Right hindlimb (tissue), 1 donor: Measurements from ENCODE around the gene SIT1.

Source experiments
- DNase-seq: peaks from one replicate; pipeline ENCODE4 v3.0.0-alpha.2; 2018

The SIT1 gene

DNA sequence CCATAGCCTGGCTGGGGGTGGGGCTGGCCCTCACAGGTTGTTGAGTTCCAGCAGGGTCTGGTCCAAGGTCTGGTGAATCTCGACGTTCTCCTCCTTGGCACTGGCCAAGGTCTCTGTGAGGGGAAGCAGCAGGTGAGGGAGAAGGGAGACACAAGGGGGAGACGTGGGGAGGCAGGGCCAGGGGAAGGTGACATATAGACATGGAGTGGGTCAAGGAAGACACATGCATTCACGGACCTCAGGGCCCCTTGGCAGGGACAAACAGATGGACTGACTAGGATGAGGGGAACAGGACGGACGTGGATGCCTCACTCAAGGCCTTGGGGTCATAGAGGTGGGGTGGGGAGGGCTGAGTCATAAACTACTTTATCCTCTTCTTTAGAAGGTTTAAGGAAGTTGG lies 31.3 kb upstream of the SIT1 start:
- no peak for DNase-seq

DNA sequence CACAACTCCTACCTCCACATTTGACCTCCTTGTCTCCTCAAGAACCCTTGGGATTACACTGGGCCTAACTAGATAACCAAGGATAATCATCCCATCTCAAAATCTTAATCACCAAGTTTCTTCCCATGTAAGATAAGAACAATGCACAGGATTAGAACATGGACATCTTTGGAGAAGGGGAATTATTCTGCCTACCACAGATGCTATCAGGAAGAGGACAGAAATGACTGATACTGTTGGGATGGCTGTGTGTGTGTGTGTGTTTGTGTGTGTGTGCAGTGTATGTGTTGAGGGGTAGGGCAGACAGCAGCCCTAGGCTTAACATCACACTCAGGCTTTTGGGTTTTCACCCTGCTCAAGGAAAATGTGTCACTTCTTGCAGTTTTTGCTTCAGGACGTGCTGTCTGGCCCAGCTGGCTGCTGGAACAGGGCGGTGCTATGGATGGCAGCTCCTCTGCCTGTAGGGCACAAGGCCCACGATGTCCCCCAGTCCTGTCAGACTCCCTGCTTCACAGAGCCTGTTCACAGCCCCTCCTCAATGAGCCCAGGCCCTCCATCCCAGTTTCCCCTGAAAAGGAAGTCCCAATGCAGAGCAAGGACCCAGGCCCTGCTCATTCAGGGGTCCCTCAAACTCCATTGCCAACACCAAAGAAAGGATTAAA lies 30.7 kb upstream of the SIT1 start:
- DNase-seq, result no peak

DNA sequence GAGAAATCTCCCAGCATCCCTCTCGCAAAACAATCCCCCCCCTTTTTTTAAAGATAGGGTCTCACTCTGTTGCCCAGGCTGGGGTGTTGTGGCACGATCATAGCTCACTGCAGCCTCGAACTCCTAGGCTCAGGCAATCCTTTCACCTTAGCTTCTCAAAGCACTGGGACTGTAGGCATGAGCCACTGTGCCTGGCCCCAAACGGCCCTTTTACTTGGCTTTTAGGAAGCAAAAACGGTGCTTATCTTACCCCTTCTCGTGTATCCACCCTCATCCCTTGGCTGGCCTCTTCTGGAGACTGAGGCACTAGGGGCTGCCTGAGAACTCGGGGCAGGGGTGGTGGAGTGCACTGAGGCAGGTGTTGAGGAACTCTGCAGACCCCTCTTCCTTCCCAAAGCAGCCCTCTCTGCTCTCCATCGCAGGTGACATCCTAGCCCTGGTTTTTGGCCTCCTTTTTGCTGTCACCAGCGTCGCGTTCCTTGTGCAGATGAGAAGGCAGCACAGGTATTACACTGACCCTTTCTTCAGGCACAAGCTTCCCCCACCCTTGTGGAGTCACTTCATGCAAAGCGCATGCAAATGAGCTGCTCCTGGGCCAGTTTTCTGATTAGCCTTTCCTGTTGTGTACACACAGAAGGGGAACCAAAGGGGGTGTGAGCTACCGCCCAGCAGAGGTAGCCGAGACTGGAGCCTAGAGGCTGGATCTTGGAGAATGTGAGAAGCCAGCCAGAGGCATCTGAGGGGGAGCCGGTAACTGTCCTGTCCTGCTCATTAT lies 29.8 kb upstream of the SIT1 start:
- no peak for DNase-seq

DNA sequence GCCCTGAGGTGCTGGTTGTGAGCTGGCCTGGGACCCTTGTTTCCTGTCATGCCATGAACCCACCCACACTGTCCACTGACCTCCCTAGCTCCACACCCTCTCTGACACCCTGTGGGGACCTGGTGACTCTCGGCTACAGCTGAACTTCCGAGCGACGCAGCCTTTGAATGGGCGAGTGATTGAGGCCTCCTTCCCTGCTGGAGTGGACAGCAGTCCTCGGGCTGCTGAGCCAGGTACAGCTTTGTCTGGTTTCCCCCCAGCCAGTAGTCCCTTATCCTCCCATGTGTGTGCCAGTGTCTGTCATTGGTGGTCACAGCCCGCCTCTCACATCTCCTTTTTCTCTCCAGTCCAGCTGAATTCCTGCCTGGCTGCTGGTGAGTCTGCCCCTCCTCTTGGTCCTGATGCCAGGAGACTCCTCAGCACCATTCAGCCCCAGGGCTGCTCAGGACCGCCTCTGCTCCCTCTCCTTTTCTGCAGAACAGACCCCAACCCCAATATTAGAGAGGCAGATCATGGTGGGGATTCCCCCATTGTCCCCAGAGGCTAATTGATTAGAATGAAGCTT lies 29.1 kb upstream of the SIT1 start:
- DNase-seq, result no peak

DNA sequence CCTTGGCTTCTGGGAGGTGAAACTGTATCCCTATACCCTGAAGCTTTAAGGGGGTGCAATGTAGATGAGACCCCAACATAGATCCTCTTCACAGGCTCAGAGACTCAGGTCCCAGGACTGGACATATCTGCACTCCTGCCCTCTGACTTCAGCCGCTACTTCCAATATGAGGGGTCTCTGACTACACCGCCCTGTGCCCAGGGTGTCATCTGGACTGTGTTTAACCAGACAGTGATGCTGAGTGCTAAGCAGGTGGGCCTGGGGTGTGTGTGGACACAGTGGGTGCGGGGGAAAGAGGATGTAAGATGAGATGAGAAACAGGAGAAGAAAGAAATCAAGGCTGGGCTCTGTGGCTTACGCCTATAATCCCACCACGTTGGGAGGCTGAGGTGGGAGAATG lies 28.4 kb upstream of the SIT1 start:
- no peak for DNase-seq

DNA sequence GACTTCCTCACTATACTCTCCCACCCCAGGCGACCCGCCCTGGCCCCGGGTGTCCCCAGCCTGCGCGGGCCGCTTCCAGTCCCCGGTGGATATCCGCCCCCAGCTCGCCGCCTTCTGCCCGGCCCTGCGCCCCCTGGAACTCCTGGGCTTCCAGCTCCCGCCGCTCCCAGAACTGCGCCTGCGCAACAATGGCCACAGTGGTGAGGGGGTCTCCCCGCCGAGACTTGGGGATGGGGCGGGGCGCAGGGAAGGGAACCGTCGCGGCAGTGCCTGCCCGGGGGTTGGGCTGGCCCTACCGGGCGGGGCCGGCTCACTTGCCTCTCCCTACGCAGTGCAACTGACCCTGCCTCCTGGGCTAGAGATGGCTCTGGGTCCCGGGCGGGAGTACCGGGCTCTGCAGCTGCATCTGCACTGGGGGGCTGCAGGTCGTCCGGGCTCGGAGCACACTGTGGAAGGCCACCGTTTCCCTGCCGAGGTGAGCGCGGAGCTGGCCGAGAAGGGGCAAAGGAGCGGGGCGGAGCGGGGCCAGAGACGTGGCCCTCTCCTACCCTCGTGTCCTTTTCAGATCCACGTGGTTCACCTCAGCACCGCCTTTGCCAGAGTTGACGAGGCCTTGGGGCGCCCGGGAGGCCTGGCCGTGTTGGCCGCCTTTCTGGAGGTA lies 25.1 kb upstream of the SIT1 start:
- DNase-seq, result peak; percentile 85

DNA sequence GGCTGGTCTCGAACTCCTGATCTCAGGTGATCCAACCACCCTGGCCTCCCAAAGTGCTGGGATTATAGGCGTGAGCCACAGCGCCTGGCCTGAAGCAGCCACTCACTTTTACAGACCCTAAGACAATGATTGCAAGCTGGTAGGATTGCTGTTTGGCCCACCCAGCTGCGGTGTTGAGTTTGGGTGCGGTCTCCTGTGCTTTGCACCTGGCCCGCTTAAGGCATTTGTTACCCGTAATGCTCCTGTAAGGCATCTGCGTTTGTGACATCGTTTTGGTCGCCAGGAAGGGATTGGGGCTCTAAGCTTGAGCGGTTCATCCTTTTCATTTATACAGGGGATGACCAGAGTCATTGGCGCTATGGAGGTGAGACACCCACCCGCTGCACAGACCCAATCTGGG lies 24.5 kb upstream of the SIT1 start:
- DNase-seq, result no peak

DNA sequence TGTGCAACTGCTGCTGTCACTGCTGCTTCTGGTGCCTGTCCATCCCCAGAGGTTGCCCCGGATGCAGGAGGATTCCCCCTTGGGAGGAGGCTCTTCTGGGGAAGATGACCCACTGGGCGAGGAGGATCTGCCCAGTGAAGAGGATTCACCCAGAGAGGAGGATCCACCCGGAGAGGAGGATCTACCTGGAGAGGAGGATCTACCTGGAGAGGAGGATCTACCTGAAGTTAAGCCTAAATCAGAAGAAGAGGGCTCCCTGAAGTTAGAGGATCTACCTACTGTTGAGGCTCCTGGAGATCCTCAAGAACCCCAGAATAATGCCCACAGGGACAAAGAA lies 23.3 kb upstream of the SIT1 start:
- no peak for DNase-seq

DNA sequence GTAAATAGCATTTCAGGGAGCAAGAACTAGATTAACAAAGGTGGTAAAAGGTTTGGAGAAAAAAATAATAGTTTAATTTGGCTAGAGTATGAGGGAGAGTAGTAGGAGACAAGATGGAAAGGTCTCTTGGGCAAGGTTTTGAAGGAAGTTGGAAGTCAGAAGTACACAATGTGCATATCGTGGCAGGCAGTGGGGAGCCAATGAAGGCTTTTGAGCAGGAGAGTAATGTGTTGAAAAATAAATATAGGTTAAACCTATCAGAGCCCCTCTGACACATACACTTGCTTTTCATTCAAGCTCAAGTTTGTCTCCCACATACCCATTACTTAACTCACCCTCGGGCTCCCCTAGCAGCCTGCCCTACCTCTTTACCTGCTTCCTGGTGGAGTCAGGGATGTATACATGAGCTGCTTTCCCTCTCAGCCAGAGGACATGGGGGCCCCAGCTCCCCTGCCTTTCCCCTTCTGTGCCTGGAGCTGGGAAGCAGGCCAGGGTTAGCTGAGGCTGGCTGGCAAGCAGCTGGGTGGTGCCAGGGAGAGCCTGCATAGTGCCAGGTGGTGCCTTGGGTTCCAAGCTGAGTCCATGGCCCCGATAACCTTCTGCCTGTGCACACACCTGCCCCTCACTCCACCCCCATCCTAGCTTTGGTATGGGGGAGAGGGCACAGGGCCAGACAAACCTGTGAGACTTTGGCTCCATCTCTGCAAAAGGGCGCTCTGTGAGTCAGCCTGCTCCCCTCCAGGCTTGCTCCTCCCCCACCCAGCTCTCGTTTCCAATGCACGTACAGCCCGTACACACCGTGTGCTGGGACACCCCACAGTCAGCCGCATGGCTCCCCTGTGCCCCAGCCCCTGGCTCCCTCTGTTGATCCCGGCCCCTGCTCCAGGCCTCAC lies 22.6 kb upstream of the SIT1 start, which contains the start of gene CA9:
Gene CA9, plus strand, starts transcription at position 797 of the 893 bp plus-strand sequence. Its CDS starts 32 bp downstream, at position 829.
- DNase-seq, result no peak

DNA sequence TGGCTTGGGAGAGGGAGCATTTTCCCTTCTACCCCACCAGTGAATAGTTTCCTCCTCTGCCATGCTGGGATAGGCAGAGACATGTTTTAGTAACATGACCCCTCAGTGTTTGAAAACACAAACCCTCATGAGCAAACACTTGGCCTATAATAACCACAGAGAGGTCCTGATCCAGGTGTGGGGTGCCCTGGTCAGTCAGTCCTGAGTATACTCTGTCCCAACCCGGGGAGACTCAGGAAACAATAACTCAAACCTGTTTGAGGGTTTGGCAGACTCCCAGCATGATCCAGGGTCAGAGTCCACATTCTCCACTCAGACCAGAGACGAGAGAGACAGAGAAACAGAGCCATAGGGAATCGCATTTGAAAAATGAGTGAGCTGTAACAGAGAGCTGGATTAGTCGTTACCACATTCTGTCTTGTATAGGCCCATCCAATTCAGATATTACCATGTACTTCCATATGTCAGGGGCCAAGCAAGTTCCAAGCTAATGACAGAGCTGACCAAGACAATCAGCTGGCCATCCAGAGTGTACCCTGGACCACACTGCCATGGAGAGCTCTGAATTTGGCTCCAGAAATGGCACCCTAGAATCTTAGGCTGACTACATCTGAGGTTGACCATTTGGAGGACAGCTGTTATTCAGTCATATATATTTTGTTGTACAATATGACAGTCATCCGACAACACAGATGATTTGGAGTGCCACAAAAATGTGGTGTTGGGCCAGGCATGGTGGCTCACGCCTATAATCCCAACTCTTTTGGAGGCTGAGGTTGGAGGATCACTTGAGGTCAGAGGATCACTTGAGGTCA lies 18.8 kb upstream of the SIT1 start:
- no peak for DNase-seq

DNA sequence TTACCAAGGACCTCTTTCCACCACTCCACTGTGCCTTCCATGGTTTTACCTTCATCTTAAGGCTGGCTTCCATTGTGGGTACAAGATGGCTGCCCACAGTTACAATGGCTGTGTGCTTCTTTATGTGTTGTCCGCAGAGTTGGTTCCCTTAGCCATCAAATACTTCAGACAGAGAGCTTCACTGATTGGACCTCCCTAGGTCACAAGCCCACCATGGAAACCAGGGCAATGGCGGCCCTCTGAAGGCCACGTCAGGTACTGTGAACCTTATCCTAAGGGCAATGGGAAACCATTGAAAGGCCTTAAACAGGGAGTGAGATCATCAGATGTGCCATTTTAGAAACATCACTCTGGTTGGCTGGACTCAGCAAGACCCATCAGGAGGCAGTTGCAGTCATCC lies 17.2 kb upstream of the SIT1 start:
- no peak for DNase-seq

DNA sequence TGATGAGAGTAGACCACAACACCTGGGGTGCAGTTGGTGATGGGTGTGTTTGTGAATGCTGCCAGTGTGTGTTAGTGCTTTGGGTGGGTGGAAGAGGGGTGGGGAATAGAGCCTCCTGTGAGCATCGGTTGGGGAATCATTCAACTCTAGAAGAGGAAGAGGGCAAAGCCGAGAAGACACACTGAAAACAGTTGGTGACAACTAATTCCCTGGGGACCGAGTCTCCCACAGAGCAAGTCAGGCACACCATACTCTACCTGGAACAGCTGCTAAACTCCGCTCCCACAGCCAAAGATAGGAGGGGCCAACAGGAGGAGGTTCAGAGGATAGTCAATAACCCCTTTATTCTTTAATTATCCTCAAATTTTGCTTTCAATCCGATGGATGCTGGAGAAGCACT lies 15.8 kb upstream of the SIT1 start:
- no peak for DNase-seq

DNA sequence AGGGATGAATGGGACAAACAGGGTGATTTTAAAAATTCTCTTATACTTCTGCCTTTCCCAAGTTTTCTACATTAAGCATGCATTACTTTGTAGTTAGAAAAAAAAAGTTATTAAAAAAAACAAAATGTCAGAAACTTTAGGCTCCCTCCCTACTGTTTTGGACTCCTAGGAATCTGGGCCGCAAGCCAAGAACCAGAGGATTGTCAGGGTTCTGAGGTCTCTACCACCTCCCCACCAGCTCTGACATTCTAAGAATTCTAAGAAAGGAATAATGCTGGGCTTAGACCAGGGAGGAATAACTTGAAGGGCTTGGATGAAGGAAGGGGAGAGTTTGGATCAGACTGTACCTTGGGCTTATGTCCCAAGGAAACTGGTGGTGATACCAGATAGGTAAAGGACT lies 15.3 kb upstream of the SIT1 start:
- no peak for DNase-seq

DNA sequence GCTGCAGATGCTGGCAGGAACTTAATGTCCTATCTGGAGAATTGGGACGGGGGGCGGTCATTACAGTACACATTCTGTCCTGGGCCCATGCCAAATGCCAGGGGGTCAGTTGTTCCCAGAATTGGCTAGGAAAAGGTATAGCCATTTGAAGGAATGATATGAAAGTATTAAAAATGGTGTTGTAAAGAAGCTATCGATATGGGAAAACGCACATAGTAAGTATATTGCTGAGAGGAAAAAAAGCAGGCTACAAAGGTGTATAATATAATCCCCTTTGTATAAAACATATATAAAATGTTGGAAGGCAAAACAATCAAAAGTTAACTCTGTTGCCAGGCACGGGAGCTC lies 14.7 kb upstream of the SIT1 start:
- DNase-seq, result no peak

DNA sequence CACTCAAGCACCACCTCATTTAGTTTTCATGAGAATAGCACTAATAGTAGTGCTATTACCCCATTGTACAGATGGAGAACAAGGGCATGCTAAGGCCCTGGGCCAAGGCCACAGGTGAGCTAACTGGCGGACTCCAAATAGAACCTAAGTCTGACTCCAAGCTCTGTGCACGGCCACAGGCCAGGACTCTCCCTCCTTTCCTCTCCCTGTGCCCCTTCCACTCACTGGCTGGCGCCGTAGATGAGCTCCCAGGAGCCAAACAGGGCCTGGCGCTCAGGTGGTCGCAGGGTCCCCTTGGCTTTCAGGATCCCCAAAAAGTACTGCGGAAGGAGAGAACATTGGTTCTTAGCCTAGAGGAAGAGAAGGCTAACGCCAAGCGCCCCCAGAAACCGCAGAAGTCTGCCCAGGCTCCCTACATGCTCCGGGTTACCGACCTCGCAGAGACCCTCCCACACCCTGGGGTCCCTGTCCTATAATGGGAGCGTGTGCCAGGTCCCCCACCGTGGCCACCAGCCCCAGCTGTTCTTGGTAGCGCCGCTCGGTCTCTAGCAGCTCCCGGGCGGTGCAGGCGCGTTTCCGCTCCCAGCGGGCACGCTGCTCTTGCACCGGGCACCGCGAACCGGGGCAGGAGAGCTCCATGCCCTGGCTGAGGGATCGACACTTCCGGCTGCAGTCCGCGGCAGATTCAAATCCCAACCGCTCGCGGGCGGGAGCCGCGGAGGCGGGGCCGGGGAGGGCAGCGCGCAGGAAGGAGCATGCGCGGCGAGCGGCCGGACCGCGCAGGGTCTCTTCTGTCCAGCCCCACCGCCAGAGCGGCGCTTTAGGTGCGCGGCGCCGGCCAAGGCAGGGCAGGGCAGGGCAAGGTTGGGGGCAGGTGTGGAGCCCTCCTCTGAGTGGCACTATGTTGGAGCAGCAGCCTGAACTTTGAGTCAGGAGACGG lies 14.1 kb upstream of the SIT1 start, which contains the start of gene ARHGEF39:
Gene ARHGEF39, minus strand, starts transcription at position 665 of the 940 bp plus-strand sequence. Its CDS starts 26 bp downstream, at position 639.
- peak; percentile 88 for DNase-seq

DNA sequence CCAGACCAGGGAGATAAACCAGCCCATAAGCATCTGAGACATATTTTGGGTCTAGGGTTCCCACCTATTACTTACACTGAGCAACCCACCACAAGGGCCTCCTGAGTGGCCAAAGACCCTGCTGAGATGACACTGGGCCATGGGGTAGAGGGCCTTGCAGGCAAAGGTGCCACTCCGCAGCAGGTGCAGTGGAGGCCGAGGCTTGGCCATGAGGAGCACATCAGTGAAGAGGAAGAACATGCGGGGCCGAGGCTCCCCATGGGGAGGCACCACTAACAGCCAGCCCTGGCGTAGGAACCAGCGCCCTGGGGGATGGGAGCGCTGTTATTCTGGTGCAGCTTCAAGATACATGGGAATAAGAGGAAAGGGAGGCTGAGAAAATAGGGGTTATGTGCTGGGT lies 11.7 kb upstream of the SIT1 start:
- DNase-seq, result no peak

DNA sequence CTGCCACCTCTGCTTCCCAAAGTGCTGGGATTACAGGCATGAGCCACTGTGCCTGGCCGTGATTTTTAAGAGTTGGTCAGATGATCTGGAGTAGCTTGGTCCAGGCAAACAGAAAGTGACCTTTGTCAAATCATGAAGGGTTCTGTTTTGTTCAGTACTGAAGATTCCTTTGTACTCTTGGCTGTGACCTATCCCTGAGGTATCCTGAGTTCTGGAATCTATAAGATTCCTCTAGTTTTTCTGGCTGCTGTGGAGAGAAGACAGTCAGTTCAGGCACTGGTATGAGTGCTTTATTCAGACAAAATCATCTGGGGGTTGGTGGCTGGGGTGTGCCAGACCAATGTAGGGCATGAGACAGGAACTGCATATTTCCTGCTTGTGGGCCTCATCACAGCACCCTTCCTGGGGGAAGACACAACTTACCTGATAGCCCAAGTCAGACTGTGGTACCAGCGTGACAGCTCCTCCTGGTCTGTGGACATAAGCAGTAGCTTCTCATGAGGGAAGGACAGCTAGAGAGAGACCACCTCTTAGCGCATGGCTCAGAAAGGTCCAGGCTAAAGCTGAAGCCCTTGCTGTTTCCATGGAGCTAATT lies 11.1 kb upstream of the SIT1 start:
- no peak for DNase-seq

DNA sequence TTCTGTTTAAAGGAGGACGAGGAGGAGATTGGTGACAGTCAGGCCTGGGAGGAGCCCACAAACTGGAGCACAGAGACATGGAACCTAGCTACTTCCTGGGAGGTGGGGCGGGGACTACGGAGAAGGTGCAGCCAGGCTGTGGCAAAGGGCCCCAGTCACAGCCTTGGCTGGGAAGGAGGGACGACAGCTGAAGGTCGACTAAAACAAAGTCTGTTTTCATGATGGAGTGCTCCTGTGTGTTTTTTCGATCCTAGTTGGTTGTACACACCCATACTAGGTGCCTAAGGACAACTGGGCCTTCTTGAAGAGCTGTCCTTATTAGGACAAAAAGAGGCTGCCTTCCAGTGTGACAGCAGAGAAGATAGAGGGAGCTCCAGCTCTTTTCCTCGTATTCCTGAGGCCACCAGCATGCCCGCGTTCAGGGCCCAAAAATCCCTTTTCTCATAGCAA lies 10.3 kb upstream of the SIT1 start:
- no peak for DNase-seq

DNA sequence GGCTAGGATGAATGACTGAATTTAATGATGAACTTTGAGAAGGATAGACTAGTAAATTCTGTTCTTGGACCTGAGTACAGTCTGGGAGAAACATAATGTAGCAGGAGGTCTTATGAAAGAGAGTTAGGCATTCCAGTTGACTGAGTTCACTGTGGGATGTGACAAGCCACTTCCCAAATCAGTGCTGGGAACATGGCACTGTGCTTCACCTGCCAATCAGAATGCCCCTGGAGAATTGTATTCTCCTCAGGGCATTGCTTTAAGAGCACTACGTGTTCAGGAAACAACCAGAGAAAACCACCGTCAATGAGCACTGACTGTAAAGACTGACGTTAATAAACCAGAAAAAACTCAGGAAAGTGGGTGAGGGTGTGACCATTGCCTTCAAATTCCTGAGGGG lies 8.6 kb upstream of the SIT1 start:
- DNase-seq, result no peak

DNA sequence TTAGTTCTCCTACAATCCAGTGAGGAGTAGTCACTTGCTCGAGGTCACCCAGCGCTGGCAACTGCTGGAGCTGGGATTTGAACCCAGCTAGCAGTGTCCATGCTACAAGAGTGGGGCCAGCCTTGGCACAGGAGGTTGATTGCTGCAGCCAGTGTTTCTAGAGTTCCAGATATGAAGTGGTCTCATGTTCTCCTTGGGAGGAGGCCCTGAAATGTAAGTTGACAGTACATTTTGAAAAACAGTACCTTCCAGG lies 8.2 kb upstream of the SIT1 start:
- DNase-seq, result no peak
